Body of pancreas (tissue), 4 donors: ENCODE data around the gene IFRD2.

ENCODE experiments used
- CTCF ChIP-seq, 7 experiments: fragments of 450-650 bp in 4 of 7; fragments of 200-600 bp in 3 of 7; sonication (generic) in 3 of 7; IDR thresholded peaks; one replicate each; pipeline ENCODE4 v1.5.1; 2016 to 2019; ENCODE audit warnings: antibody characterized with exemption in 7 of 7
- POLR2A ChIP-seq, 3 donors: fragments of 450-650 bp; IDR thresholded peaks; one replicate each; pipeline ENCODE4 v1.6.1; 2016; ENCODE audit warnings: antibody characterized with exemption in 3 of 3, mild to moderate bottlenecking in 2 of 3

- no peak for TF ChIP-seq CTCF (IDR thresholded peaks at IDR 0.05)
- TF ChIP-seq POLR2A (IDR thresholded peaks at IDR 0.05): peak in 1 of 3 donors; percentile 12
These were observed 2.5 kb upstream of the IFRD2 start for GRCh38 chr3:50294492-50295403.
